Fibroblast of villous mesenchyme (primary cell): ENCODE data around the gene ARHGEF40. TPM values are rescaled to one million over a fixed set of nuclear protein-coding genes. Genes with fewer than 3 reads are reported as not detected.

Experiments
- DNase-seq: peaks from one replicate; pipeline ENCODE4 v3.0.0-alpha.2; 2010; ENCODE audit warnings: low read depth
- H3K4me3 ChIP-seq: 2 replicates; pipeline ENCODE4 v1.5.1; 2011; ENCODE audit warnings: low read depth, mild to moderate bottlenecking, low read length
- CTCF ChIP-seq: IDR thresholded peaks from 2 replicates; pipeline ENCODE4 v1.5.1; 2012; ENCODE audit warnings: low read depth, mild to moderate bottlenecking, low read length; ENCODE audit not compliant: insufficient read depth
- total RNA-seq: library from RNA; depleted of rRNA; stranded (reverse); fragments of >200 nt; gene quantifications from 2 replicates; pipeline ENCODE4 v1.2.3, GENCODE V29; 2012

ARHGEF40 gene
- total RNA-seq, 1 donor = 45.3 TPM

GRCh38 chr14:21104448-21105060, 34.5 kb downstream of the ARHGEF40 start:
- peak overlapping the region; percentile 74 for H3K4me3 ChIP-seq
- peak; percentile 82 for DNase-seq
- TF ChIP-seq CTCF = peak; percentile 99

- H3K4me3 ChIP-seq = no peak overlapping the region
- no peak for DNase-seq
- TF ChIP-seq CTCF = no peak
These were observed 35.0 kb downstream of the ARHGEF40 start for GRCh38 chr14:21105095-21105494.

- peak; percentile 40 for DNase-seq
- TF ChIP-seq CTCF = no peak
- H3K4me3 ChIP-seq = no peak overlapping the region
These were observed 36.0 kb downstream of the ARHGEF40 start for GRCh38 chr14:21106176-21106497.

- TF ChIP-seq CTCF = peak; percentile 93
- peak; percentile 77 for DNase-seq
- no peak overlapping the region for H3K4me3 ChIP-seq
These were observed 36.6 kb downstream of the ARHGEF40 start for GRCh38 chr14:21106498-21107282.

GRCh38 chr14:21107283-21107800, 37.2 kb downstream of the ARHGEF40 start:
- no peak overlapping the region for H3K4me3 ChIP-seq
- no peak for TF ChIP-seq CTCF
- DNase-seq = peak; percentile 59

- DNase-seq = no peak
- H3K4me3 ChIP-seq = no peak overlapping the region
- TF ChIP-seq CTCF = no peak
These were observed 38.7 kb downstream of the ARHGEF40 start for GRCh38 chr14:21108791-21109190.
